Cardiac septum (tissue), 1 donor: ENCODE results near the gene UPF1. TPM values are rescaled to one million over a fixed set of nuclear protein-coding genes. Genes with fewer than 3 reads are reported as not detected.

Source experiments
- DNase-seq: peaks from one replicate; pipeline ENCODE4 v3.0.0-alpha.2; 2020; ENCODE audit warnings: low spot score
- intact Hi-C: fragments of 100-400 bp; cut with DNase I; formaldehyde crosslinking; loops from one replicate; pipeline ENCODE4 v1.14.0; 2022
- total RNA-seq: library from RNA; stranded (reverse); fragmentation: NEBNext Ultra II Directional; extraction: Animal tissue kit (Norgen Biotek cat#: 25700); gene quantifications from one replicate; pipeline ENCODE4 v1.2.1, GENCODE V29; 2021
- donor health status: DM: no; HTN: no; CAD: no.

The UPF1 gene
- total RNA-seq, 1 donor from 2014 or later, result 40.2 TPM

GRCh38 chr19:18833849-18834643 lies 2.3 kb downstream of the UPF1 start:
- intact Hi-C loops, result loop anchor here (5.0 kb wide), 1 partner anchor 152 kb away; the partner anchor contains the start of gene CRTC1
- no peak for DNase-seq

GRCh38 chr19:18834644-18834984 lies 2.9 kb downstream of the UPF1 start:
- intact Hi-C loops, result loop anchor here (5.0 kb wide), 1 partner anchor 152 kb away; the partner anchor contains the start of gene CRTC1
- DNase-seq, result no peak

GRCh38 chr19:18839465-18840287 lies 7.9 kb downstream of the UPF1 start:
- intact Hi-C loops, result no loop called here
- no peak for DNase-seq

- DNase-seq, result no peak
- intact Hi-C loops, result no loop called here
Measured at GRCh38 chr19:18840288-18841267, 8.8 kb downstream of the UPF1 start.

GRCh38 chr19:18841400-18841799 lies 9.6 kb downstream of the UPF1 start:
- DNase-seq, result no peak
- intact Hi-C loops, result no loop called here

- DNase-seq, result no peak
- intact Hi-C loops, result no loop called here
Measured at GRCh38 chr19:18842166-18842565, 10.4 kb downstream of the UPF1 start.

GRCh38 chr19:18843960-18844359 lies 12.2 kb downstream of the UPF1 start:
- no peak for DNase-seq
- intact Hi-C loops, result no loop called here

- intact Hi-C loops, result loop anchor here (5.0 kb wide), 2 partner anchors 253 to 378 kb away; no protein-coding TSS in a partner anchor
- no peak for DNase-seq
Measured at GRCh38 chr19:18844806-18845329, 13.1 kb downstream of the UPF1 start.

- DNase-seq, result no peak
- intact Hi-C loops, result loop anchor here (5.0 kb wide), 2 partner anchors 254 to 379 kb away; no protein-coding TSS in a partner anchor
Measured at GRCh38 chr19:18845961-18846360, 14.2 kb downstream of the UPF1 start.

GRCh38 chr19:18846862-18847548 lies 15.2 kb downstream of the UPF1 start:
- intact Hi-C loops, result loop anchor here (5.0 kb wide), 2 partner anchors 255 to 380 kb away; no protein-coding TSS in a partner anchor
- DNase-seq, result peak; percentile 92

- intact Hi-C loops, result loop anchor here (5.0 kb wide), 2 partner anchors 256 to 381 kb away; no protein-coding TSS in a partner anchor
- DNase-seq, result no peak
Measured at GRCh38 chr19:18847549-18848463, 16.0 kb downstream of the UPF1 start.

- peak; percentile 90 for DNase-seq
- intact Hi-C loops, result loop anchor here (5.0 kb wide), 2 partner anchors 257 to 382 kb away; no protein-coding TSS in a partner anchor
Measured at GRCh38 chr19:18848878-18849661, 17.3 kb downstream of the UPF1 start.

GRCh38 chr19:18849838-18850400 lies 18.2 kb downstream of the UPF1 start:
- intact Hi-C loops, result loop anchor here (5.0 kb wide), 2 partner anchors 258 to 383 kb away; no protein-coding TSS in a partner anchor
- DNase-seq, result no peak

GRCh38 chr19:18850471-18851375 lies 19.0 kb downstream of the UPF1 start:
- intact Hi-C loops, result no loop called here
- no peak for DNase-seq

GRCh38 chr19:18851673-18852325 lies 20.0 kb downstream of the UPF1 start:
- no peak for DNase-seq
- intact Hi-C loops, result no loop called here
